SK-N-MC (cell line): ENCODE data around the gene ENO3.

Experiments
- DNase-seq: peaks from one replicate; pipeline ENCODE4 v3.0.0-alpha.2; 2011; ENCODE audit warnings: low read depth, low spot score
- H3K27ac ChIP-seq: fragments of 200-600 bp; sonication (generic); 2 replicates; pipeline ENCODE4 v1.5.1; 2016; ENCODE audit warnings: mixed run types
- H3K36me3 ChIP-seq: fragments of 200-600 bp; sonication (generic); 2 replicates; pipeline ENCODE4 v1.6.1; 2017; ENCODE audit warnings: antibody characterized with exemption, low read length, mixed read lengths; ENCODE audit not compliant: insufficient read depth
- H3K4me3 ChIP-seq: fragments of 200-600 bp; sonication (generic); 2 replicates; pipeline ENCODE4 v1.5.1; 2016
- H3K9ac ChIP-seq: fragments of 200-600 bp; sonication (generic); 2 replicates; pipeline ENCODE4 v1.8.0; 2017; ENCODE audit warnings: mixed run types, mixed read lengths; ENCODE audit not compliant: insufficient read length
- H3K9me3 ChIP-seq: fragments of 200-600 bp; sonication (generic); 2 replicates; pipeline ENCODE4 v1.6.1; 2017; ENCODE audit warnings: low read depth, mild to moderate bottlenecking, antibody characterized with exemption, low read length, moderate library complexity, mixed read lengths
- EZH2 ChIP-seq: fragments of 200-600 bp; sonication (generic); IDR thresholded peaks from one replicate; pipeline ENCODE4 v1.6.1; 2017; ENCODE audit warnings: antibody characterized with exemption
- FOXP2 ChIP-seq: optimal IDR thresholded peaks from 2 replicates; pipeline ENCODE3; 2011; ENCODE audit warnings: mild to moderate bottlenecking, moderate library complexity; ENCODE audit not compliant: insufficient read depth; ENCODE audit errors: extremely low read length, control extremely low read depth
- POLR2AphosphoS5 ChIP-seq: IDR thresholded peaks from 2 replicates; pipeline ENCODE4 v1.6.1; 2012; ENCODE audit warnings: mild to moderate bottlenecking, low read depth, low read length, borderline replicate concordance

The ENO3 gene

GRCh38 chr17:4934173-4934979, 16.5 kb upstream of the ENO3 start:
- Histone ChIP-seq H3K9ac (no peak overlapping the region), H3K27ac (no peak overlapping the region), H3K36me3 (peaks cover 20% of the 10 kb centered on the region; the same call in 1 of the 2 replicates), H3K9me3 (no peaks in the 10 kb centered on the region), H3K4me3 (no peak overlapping the region)
- DNase-seq: no peak
- TF ChIP-seq FOXP2: no peak
- no peak for TF ChIP-seq EZH2
- no peak for TF ChIP-seq POLR2AphosphoS5

GRCh38 chr17:4935650-4936049, 15.3 kb upstream of the ENO3 start:
- TF ChIP-seq FOXP2 (no peak), EZH2 (no peak), POLR2AphosphoS5 (no peak)
- Histone ChIP-seq H3K27ac (no peak overlapping the region), H3K9ac (no peak overlapping the region), H3K9me3 (no peaks in the 10 kb centered on the region), H3K4me3 (no peak overlapping the region), H3K36me3 (peaks cover 20% of the 10 kb centered on the region; the same call in 1 of the 2 replicates)
- no peak for DNase-seq

GRCh38 chr17:4936436-4936835, 14.5 kb upstream of the ENO3 start:
- no peak overlapping the region for H3K27ac ChIP-seq
- TF ChIP-seq FOXP2 (no peak), POLR2AphosphoS5 (no peak), EZH2 (no peak)
- no peak overlapping the region for H3K9ac ChIP-seq
- peaks cover 20% of the 10 kb centered on the region; the same call in 1 of the 2 replicates for H3K36me3 ChIP-seq
- no peak for DNase-seq
- no peak overlapping the region for H3K4me3 ChIP-seq
- H3K9me3 ChIP-seq: no peaks in the 10 kb centered on the region

- no peak overlapping the region for H3K27ac ChIP-seq
- no peak for DNase-seq
- no peak overlapping the region for H3K9ac ChIP-seq
- H3K36me3 ChIP-seq: peaks cover 26% of the 10 kb centered on the region
- H3K9me3 ChIP-seq: no peaks in the 10 kb centered on the region
- no peak overlapping the region for H3K4me3 ChIP-seq
- no peak for TF ChIP-seq EZH2
- TF ChIP-seq POLR2AphosphoS5: no peak
- no peak for TF ChIP-seq FOXP2
These were observed 13.4 kb upstream of the ENO3 start for GRCh38 chr17:4937553-4937952.

- no peak for DNase-seq
- Histone ChIP-seq H3K36me3 (peaks cover 32% of the 10 kb centered on the region), H3K9ac (peak overlapping the region; percentile 95), H3K4me3 (peak overlapping the region; percentile 87; the same call in 1 of the 2 replicates), H3K9me3 (no peaks in the 10 kb centered on the region), H3K27ac (no peak overlapping the region)
- TF ChIP-seq EZH2 (no peak), POLR2AphosphoS5 (no peak), FOXP2 (no peak)
These were observed 12.8 kb upstream of the ENO3 start for GRCh38 chr17:4938069-4938491.

- Histone ChIP-seq H3K9ac (peak overlapping the region; percentile 95), H3K4me3 (peak overlapping the region; percentile 87), H3K27ac (peak overlapping the region; percentile 97), H3K9me3 (no peaks in the 10 kb centered on the region), H3K36me3 (peaks cover 37% of the 10 kb centered on the region)
- TF ChIP-seq EZH2 (no peak), FOXP2 (no peak), POLR2AphosphoS5 (no peak)
- DNase-seq: no peak
These were observed 12.0 kb upstream of the ENO3 start for GRCh38 chr17:4938688-4939545.

GRCh38 chr17:4939546-4939795, 11.4 kb upstream of the ENO3 start:
- TF ChIP-seq EZH2 (no peak), POLR2AphosphoS5 (no peak), FOXP2 (no peak)
- peak overlapping the region; percentile 95 for H3K9ac ChIP-seq
- peak overlapping the region; percentile 87 for H3K4me3 ChIP-seq
- DNase-seq: no peak
- H3K9me3 ChIP-seq: no peaks in the 10 kb centered on the region
- peak overlapping the region; percentile 97 for H3K27ac ChIP-seq
- peaks cover 43% of the 10 kb centered on the region for H3K36me3 ChIP-seq

- peak; percentile 95 for DNase-seq
- Histone ChIP-seq H3K9ac (peak within 1 kb of the TSS; percentile 95), H3K36me3 (peaks cover 48% of the 10 kb centered on the region), H3K4me3 (peak within 1 kb of the TSS; percentile 87), H3K27ac (peak within 1 kb of the TSS; percentile 97), H3K9me3 (no peaks in the 10 kb centered on the region)
- TF ChIP-seq EZH2: no peak
- no peak for TF ChIP-seq FOXP2
- peak; percentile 66; the same call in 1 of the 2 replicates for TF ChIP-seq POLR2AphosphoS5
These were observed 10.9 kb upstream of the ENO3 start, which contains the start of the genes RNF167 and SLC25A11 for GRCh38 chr17:4939796-4940554. Gene RNF167, plus strand, starts transcription at chr17:4940268. Its CDS starts 642 bp downstream, at chr17:4940910. Gene SLC25A11, minus strand, starts transcription at chr17:4940046. Its CDS starts 136 bp downstream, at chr17:4939910.
